Measurements from ENCODE around the gene ALDH3A2. TPM values are rescaled to one million over a fixed set of nuclear protein-coding genes. Genes with fewer than 3 reads are reported as not detected.

The ALDH3A2 gene
- total RNA-seq, 1 experiment from 2014 or later: 44.4 TPM

- intact Hi-C loops (cut with micrococcal nuclease; ENCODE audit: unreplicated experiment): no loop called here
- no peaks in the 10 kb centered on the region for H3K36me3 ChIP-seq (ENCODE audit: control insufficient read depth, insufficient read depth, low read length)
Observed at GRCh38 chr17:19677736-19678379, 29.3 kb downstream of the ALDH3A2 start.

More at GRCh38 chr17:19677736-19678379, 29.3 kb downstream of the ALDH3A2 start:
- in situ Hi-C loops (cut with HindIII; ENCODE audit: low pct_unique_long_range_greater_than_20kb, low sequenced_read_pairs): no loop called here
- Histone ChIP-seq H3K27ac (ENCODE audit: low read length) (no peak overlapping the region), H3K9me3 (ENCODE audit: control insufficient read depth, insufficient read depth, low read depth, low read length) (no peaks in the 10 kb centered on the region), H3K4me1 (ENCODE audit: control insufficient read depth, insufficient read depth, low read length) (no peaks in the 10 kb centered on the region), H3K4me3 (ENCODE audit: low read depth in 2 of 2, low read length in 2 of 2) (no peak overlapping the region), H3K27me3 (ENCODE audit: control insufficient read depth, insufficient read depth, low read length) (no peaks in the 10 kb centered on the region)
- ChIA-PET CTCF (no interaction called here), POLR2A (no interaction called here)
- ATAC-seq (no peak), DNase-seq (ENCODE audit: low read depth, low spot score) (no peak)
- BruUV-seq (replicated peaks): no TSS peak
- TF ChIP-seq TCF7L2 (IDR thresholded peaks at IDR 0.05; ENCODE audit: low read depth, low read length) (no peak), POLR2AphosphoS5 (IDR thresholded peaks at IDR 0.05; ENCODE audit: low read depth, low read length) (no peak), CTCF (IDR thresholded peaks at IDR 0.05) (no peak), SIN3A (IDR thresholded peaks at IDR 0.05; ENCODE audit: borderline replicate concordance, insufficient read depth, low read depth, low read length) (no peak), REST (IDR thresholded peaks at IDR 0.05; ENCODE audit: insufficient read depth in 1 of 2, low read depth in 2 of 2, low read length in 1 of 2) (no peak)
